ENCODE measurements around the gene BABAM2. TPM values are rescaled to one million over a fixed set of nuclear protein-coding genes. Genes with fewer than 3 reads are reported as not detected.

BABAM2 gene
- total RNA-seq, 1 experiment from 2014 or later, result 27.1 TPM

DNA sequence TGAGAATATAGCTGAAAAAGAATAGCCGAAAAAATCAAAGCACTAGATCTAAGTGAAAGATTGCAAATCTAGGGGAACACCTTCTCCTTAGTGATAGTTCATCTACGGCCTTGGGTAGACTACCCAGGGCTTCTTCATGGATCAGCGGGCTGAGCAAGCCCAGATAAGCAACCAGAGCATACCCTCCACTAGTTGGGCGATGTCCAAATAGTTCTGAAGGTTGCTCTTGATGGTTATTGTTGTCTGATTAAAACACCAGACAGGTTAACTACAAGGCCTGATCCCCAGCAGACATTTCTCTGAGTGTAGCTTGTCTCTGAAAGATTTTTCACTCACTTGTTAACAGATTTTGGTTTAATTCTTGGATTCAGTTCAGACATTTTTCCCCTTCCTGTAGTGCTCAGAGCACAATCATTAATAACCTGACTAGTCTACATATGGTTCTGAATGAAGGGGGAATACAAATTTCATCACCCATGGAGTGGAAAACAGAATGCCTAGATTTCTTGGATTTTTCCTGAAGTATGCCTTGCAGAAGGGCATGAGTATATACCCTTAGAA is 99.6 kb downstream of the BABAM2 start:
- H3K14ac ChIP-seq (ENCODE audit: insufficient read depth, low read length), result no peak overlapping the region
- H3K23ac ChIP-seq (ENCODE audit: insufficient read length, low read depth, low read length), result no peak overlapping the region
- no peak overlapping the region for H2AK5ac ChIP-seq (ENCODE audit: insufficient read length, low read length)
- H3K18ac ChIP-seq (ENCODE audit: insufficient read length, low read depth, low read length), result no peak overlapping the region
- no peak overlapping the region for H4K91ac ChIP-seq (ENCODE audit: insufficient read length, low read depth, low read length)
- H3K4me1 Mint-ChIP-seq, result peaks cover 5% of the 10 kb centered on the region in 2 experiments
- no peak overlapping the region for H3K4me3 Mint-ChIP-seq
- no peaks in the 10 kb centered on the region for H4K20me1 ChIP-seq (ENCODE audit: control insufficient read depth, insufficient read depth, insufficient read length)
- H4K8ac ChIP-seq (replicated peaks; ENCODE audit: insufficient read length, low read depth, low read length), result no peak overlapping the region
- H3K23me2 ChIP-seq (ENCODE audit: insufficient read length, low read depth, low read length, poor library complexity, severe bottlenecking), result no peaks in the 10 kb centered on the region
- no peak overlapping the region for H2BK120ac ChIP-seq (ENCODE audit: low read depth, low read length, poor library complexity, severe bottlenecking)
- H4K5ac ChIP-seq (ENCODE audit: insufficient read length, low read depth, low read length), result no peak overlapping the region
- no peak overlapping the region for H3K56ac ChIP-seq (ENCODE audit: insufficient read length, low read depth, low read length)
- no peak overlapping the region for H3K4ac ChIP-seq (ENCODE audit: low read depth, low read length)
- no peak overlapping the region for H3K4me2 ChIP-seq (ENCODE audit: insufficient read depth, insufficient read length, low read length)
- H3K27ac ChIP-seq (ENCODE audit: insufficient read length, low read depth, low read length), result no peak overlapping the region
- no peak overlapping the region for H3T11ph ChIP-seq (ENCODE audit: low read length)
- no peaks in the 10 kb centered on the region for H3K27me3 Mint-ChIP-seq (ENCODE audit: low read depth)
- no peaks in the 10 kb centered on the region for H3K9me3 ChIP-seq (ENCODE audit: control insufficient read depth, low read depth, low read length)
- H3K4me1 ChIP-seq (ENCODE audit: insufficient read depth, low read length), result no peaks in the 10 kb centered on the region
- H3K9me3 Mint-ChIP-seq, result 0 out of 5 replicates have a peak, but pooled peaks cover 0 to 3% of the 10 kb centered on the region in 2 experiments
- DNase-seq, result no peak
- no peak overlapping the region for H2BK5ac ChIP-seq (ENCODE audit: insufficient read length, low read length)
- no peaks in the 10 kb centered on the region for H3K79me2 ChIP-seq (ENCODE audit: insufficient read depth, low read length)
- H2BK20ac ChIP-seq (ENCODE audit: low read depth, low read length, poor library complexity, severe bottlenecking), result no peak overlapping the region
- no peak overlapping the region for H3K9ac ChIP-seq (ENCODE audit: extremely low read depth, insufficient read length, low read length)
- no peaks in the 10 kb centered on the region for H3K79me1 ChIP-seq (ENCODE audit: insufficient read depth, low read depth, low read length, poor library complexity, severe bottlenecking)
- TF ChIP-seq, protein P1, sequence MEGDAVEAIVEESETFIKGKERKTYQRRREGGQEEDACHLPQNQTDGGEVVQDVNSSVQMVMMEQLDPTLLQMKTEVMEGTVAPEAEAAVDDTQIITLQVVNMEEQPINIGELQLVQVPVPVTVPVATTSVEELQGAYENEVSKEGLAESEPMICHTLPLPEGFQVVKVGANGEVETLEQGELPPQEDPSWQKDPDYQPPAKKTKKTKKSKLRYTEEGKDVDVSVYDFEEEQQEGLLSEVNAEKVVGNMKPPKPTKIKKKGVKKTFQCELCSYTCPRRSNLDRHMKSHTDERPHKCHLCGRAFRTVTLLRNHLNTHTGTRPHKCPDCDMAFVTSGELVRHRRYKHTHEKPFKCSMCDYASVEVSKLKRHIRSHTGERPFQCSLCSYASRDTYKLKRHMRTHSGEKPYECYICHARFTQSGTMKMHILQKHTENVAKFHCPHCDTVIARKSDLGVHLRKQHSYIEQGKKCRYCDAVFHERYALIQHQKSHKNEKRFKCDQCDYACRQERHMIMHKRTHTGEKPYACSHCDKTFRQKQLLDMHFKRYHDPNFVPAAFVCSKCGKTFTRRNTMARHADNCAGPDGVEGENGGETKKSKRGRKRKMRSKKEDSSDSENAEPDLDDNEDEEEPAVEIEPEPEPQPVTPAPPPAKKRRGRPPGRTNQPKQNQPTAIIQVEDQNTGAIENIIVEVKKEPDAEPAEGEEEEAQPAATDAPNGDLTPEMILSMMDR (conservative IDR thresholded peaks at IDR 0.05), result no peak
- WGBS (ENCODE audit: extremely low coverage, insufficient read length, low lambda C conversion rate), result no CpG with 5 or more reads among the region's 4 CpGs
- H3K36me3 Mint-ChIP-seq (ENCODE audit: insufficient read depth in 1 of 3, low read depth in 3 of 3), result 0 out of 7 replicates have a peak, but pooled peaks cover 0 to 1% (median 0%) of the 10 kb centered on the region in 3 experiments
- H3K27ac Mint-ChIP-seq, result no peak overlapping the region
- H2AFZ ChIP-seq (ENCODE audit: low read length), result no peak overlapping the region
- H2BK12ac ChIP-seq (ENCODE audit: insufficient read length, low read depth, low read length), result no peak overlapping the region
- no peak overlapping the region for H2BK15ac ChIP-seq (ENCODE audit: low read depth, low read length)
- no peaks in the 10 kb centered on the region for H3K27me3 ChIP-seq (ENCODE audit: insufficient read depth, low read length)

All from H9 (cell line).